T1000 (cell line): ENCODE measurements around the gene AP1M2.
"Not testable (repeated sequence)": the region's sequence is repeated elsewhere in the genome, so short reads cannot be mapped to it uniquely, and the experiment has no call there.

Source experiments
- DNase-seq: peaks from one replicate; lab custom pipeline; 2025; ENCODE audit warnings: mixed read lengths; lab: John Stamatoyannopoulos, UW

Gene AP1M2

DNA sequence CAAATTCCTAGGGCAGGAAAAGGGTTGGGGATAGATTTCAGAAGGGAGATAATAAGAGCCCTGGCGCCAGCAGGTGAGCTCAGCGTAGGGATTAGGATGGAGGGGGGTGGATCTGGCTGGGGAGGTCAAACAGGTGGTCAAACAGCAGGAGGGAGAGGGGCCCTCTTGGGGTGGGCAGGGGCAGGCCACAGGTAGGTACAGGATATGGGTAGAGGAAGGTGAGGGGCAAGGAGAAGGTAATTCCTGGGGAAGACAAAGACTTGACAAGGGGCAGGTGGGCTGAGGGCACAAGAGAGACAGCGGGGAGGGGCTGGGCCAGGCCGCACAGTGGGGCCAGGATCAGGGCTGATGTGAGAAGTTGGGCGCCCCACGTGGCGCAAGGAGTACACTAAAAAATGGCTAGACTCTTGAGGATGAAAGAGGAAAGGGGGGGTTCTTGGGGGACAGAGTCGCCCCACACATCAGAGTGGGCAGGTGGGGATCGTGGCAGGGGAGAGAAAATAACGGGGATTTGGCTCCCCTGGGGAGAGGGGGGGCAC, 22.0 kb downstream of the AP1M2 start:
- DNase-seq = no peak

DNA sequence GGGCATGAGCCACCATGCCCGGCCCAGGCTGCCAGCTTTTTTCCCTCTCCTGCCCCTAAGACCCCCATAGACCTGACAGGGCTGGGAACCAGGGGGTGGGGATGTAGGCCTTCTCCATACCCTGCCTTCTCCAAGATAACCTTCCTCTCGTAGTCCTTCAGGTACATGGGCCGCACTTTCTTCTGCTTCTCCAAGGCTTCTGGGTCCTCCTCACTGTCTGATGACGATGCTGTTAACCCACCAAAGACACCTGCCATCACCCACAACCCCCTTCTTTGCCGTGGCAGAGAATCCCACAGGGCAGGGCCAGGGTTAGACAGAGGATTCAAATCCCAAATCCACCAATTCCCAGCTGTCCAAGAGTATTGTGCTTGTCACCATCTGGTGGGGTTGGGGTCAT, 24.5 kb downstream of the AP1M2 start:
- no peak for DNase-seq

DNA sequence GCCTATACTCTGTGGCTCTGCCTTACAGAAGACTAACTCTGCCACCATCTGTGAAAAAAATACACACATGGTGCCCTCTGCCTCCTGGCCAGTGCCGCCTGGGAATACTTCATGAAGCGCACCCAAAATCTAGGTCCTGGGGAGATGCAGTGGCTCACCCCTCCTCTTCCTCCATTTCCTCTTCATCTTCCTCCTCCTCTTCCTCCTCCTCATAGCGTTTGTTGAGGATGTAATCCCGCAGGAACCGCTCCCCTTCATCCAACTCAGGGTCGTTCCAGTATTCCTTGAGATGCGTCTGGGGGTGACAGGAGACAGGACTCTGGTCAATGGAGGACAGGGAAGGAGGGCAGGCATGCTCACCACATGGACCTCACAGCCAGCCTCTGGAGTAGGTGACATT, 27.0 kb downstream of the AP1M2 start:
- no peak for DNase-seq

DNA sequence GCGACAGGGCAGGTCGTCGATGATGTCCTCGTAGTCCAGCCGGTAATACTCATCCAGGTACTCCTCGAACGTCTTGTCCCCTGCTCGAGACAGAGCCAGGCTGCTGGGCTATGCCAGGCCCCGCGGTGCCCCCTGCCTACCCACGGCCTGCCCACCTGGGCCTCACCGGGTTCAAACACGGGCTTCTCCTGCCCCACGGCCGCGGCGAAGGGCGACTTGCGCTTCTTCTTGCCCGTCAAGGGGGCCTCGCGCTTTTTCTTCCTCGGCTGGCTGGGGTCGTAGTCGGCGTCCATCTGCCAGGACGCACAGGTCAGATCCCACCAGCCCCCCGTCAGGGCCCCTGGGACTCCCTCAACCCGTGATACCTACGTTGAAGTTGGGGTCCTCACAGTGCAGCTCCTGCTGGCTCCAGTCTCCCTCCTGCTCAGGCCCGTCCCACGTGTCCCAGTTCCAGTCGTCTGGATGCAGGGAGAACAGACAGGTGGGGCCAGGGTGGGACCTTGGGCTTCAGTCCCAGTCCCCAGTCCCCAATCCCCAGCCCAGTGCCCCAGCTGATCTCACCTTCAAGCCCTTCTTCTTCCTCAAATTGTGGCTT, 29.4 kb downstream of the AP1M2 start:
- no peak for DNase-seq

DNA sequence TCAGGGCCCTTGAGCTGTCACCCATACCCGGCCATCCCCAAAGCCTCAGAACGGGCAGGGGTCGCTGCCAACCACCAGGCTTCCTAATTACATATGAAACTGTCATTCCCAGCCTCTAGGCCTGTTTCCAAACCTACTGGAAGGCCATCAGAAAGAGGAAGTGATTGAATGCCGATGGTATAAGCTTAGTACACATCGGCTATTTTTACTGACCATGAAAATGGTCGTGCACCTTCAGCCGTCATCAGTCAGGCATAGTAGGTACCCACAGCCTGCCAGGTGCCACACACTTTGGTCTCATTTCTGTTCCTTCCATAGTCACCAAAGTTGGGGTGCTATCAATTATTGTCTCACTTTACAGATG, 31.5 kb downstream of the AP1M2 start:
- DNase-seq = no peak

DNA sequence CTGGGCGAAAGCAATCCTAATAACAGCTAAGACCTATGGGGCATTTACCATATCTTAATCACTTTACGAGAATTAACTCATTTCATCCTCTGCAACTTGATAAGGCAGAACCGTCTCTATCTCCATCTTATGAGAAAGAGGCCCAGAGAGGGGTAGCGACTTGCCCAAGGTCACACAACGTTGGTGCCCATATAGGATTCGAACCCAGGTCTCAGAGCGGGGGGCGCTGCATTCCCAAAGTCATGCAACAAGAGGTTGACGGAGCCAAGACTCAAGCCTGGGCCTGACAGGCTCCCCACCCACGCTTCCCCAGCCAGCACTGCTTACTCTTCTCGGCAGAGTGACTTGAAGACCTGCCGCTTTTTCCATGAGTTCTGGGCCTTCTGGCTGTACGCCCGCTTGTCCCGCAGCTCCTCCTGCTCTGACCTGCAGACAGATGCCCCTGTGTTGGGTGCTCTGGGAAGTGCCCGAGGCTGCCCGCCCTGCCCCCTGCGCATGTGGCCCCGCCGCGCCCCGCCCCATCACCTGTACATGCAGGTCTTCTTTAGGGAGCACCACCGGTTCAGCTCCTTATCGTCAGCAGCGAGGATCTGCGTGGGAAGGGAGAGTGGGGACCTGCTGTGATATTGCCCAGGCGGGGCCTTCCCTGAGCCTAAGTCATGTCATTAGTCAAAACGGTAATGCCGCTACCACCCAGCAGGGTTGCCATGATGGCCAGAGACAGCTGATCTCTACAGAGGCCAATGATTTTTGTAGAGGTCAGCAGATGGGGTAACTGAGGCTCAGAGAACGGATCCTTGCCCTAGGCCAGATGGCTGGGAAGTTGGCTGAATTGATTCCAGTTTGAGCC, 32.1 kb downstream of the AP1M2 start:
- DNase-seq = no peak

DNA sequence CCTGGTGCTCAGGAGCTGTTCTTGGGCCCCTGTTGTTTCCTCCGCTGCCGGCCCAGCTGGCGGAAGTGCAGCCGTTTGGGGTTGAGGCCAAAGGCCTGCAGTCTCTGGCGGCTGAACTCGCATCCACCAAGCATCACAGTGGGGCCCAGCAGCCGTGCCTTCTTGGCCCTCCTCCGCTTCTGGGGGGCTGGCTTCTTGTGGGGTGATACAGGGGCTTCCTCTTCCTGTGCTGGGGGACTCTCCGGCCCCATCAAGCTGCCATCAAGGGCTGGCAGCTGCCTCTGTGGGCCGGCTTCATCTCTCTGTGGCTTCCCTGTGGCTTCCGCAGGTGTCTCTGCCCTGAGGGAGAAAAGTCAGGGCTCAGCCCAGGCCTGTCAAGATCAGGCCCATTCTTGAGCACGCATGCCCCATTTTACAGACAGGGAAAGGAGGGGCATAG, 33.1 kb downstream of the AP1M2 start:
- no peak for DNase-seq

DNA sequence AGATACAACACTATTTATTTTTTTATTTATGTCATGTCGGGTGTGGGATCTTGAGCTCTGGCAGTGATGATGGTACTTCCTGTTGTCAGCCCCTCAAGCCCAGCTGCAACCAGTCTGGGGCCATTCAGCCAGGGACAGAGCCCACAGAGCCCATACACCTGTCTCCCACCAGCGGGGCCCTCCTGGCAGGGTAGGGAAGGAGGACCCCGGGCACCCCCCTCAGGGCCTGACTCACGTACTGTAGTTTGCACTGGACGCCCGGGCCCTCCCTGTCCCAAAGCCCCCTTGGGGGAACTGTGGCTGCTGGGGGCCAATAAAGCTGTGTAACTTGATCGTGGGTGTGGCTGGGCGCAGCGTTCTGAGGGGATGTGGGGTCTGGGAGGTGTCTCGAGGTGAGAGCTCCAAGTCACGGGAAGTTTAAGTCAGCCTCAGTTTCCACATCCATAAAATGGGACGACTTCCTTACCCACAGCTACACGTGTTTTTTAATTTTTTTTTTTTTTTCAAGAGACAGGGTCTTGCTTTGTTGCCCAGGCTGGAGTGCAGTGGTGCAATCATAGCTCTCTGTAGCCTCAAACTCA, 33.9 kb downstream of the AP1M2 start:
- no peak for DNase-seq

DNA sequence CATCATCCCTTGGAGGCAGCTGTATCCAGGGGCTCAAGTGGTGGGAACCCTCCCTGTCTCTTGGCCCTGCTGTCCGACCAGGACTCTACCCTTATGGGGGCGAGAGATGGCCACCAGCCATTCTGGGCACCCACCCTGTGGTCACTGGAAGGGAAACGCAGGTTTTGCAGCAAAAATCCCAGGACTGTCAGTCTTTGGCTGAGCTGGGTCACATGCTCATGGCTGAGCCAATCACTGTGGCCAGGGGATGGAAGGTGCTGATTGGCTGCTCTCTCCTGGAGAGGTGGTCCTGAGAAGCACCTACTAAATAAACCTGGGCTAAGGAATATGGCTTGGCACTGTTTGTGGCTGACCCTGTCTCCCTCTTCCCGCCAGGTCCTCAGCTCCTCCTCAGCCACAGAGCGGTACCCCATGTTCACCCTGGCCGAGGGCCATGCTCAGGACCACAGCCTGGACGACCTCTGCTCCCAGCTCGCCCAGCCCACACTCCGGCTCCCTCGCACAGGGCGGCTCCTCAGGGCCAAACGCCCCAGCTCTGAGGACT, 34.5 kb downstream of the AP1M2 start:
- DNase-seq = no peak

DNA sequence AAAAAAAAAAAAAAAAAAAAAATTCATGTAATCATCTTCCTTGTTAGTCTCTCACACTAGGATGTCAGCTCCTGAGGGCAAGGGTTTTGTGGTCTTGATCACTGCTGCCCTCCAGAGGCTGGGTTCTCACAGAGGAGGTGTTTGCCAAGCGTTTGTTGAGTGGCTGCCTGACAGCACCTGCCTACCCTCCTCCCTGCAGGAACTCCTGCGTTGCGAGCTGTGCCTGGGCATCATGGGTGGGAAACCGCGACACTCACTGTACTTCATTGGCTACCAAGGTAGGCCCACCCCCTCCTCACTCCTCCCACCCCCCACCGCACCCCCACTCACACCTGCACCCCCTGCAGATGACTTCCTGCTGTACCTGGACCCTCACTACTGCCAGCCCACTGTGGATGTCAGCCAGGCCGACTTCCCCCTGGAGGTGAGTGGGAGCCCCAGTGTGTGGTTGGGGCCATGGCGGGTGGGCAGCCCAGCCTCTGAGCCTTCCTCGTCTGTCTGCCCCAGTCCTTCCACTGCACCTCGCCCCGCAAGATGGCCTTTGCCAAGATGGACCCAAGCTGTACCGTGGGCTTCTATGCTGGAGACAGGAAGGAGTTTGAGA, 35.3 kb downstream of the AP1M2 start:
- DNase-seq = no peak

DNA sequence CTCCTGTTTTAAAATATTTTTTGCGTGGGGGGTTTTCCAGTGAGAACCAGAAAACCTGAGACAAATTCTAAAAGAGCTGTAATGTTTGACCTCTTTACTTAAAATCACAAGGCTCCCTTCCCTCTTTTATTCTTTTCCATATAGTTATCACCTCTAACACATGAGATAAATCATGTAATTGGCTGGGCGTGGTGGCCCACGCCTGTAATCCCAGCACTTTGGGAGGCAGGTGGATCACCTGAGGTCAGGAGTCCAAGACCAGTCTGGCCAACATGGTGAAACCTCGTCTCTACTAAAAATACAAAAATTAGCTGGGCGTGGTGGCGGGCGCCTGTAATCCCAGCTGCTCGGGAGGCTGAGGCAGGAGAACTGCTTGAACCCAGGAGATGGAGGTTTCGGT, 36.1 kb downstream of the AP1M2 start:
- DNase-seq = not testable (repeated sequence)

DNA sequence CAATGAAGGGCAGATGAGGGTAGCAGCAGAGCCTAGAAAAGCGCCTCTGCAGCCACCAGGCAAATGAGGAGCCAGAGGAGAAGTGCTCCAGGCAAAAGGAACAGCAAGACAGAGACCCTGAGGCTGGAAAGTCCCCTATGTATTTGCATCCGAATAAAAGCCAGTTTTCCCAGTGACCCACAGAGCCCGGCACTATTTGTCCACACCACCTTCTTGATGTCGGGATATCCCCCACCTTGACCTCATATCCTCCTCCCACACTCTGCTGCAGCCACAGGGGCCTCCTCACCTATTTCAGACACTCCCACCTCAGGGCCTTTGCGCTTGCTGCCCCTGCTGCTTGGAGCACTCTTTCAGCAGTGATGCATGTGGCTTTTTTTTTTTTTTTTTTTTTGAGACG, 36.8 kb downstream of the AP1M2 start:
- no peak for DNase-seq

DNA sequence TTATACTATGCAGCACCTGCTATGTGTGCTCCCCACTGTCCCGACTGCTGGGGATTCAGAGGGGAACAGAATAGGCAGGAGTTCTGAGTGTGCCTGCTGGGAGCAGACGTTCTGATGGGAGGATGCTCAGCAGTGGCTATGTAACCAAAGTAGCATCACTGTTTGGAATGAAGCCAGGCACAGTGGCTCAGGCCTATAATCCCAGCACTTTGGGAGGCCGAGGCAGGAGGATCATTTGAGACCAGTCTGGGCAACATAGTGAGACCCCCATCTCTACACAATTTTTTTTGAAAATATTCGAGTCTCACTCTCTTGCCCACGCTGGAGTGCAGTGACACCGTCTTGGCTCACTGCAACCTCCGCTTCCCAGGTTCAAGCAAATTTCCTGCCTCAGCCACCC, 37.4 kb downstream of the AP1M2 start:
- no peak for DNase-seq

DNA sequence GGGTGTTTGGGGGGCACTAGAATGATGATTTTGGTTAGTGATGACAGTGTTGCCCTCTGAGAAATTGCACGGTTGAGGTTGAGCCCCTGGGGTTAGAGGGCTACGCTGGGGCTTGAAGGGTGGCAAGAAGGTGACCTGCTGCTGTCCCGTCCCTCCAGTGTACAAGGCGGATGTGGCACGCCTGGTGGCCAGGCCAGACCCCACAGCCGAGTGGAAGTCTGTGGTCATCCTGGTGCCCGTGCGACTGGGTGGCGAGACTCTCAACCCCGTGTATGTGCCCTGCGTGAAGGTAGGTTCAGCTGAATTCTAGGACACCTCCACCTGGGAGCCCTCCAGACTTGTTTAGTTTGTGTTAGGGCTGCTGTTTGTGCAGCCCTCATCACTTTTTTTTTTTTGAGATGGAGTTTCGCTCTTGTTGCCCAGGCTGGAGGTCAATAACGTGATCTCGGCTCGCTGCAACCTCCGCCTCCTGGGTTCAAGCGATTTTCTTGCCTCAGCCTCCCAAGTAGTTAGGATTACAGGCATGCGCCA, 38.3 kb downstream of the AP1M2 start:
- DNase-seq = no peak

DNA sequence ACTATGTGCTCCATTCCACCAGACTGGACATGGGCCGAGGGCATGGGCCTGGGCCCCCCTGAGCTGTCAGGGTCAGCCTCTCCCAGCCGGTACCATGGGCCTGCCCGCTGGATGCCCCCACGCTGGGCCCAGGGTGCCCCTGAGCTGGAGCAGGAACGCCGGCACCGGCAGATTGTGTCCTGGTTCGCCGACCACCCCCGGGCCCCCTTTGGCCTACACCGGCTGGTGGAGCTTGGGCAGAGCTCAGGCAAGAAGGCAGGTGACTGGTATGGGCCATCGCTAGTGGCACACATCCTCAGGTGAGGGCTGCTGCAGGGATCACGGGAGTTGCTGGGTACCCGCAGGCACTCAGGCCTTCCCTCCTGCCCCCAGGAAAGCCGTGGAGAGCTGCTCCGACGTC, 40.3 kb downstream of the AP1M2 start:
- no peak for DNase-seq

DNA sequence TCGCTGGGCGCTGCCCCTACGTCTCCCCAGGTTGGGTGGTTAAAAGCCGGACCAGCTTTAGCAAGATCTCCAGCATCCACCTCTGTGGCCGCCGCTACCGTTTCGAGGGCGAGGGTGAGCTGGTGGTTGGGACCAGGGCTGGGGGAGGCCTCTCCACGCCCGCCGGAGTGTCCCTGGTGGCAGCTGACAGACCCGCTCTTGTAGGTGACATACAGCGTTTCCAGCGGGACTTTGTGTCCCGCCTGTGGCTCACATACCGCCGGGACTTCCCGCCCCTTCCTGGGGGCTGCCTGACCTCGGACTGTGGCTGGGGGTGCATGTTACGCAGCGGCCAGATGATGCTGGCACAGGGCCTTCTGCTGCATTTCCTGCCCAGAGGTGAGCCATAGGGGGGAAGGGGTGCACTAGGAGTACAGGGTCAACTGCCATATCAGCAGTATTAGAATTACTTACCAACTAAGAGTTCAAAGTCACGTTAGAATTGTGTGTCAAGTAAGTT, 42.3 kb downstream of the AP1M2 start:
- DNase-seq = no peak

DNA sequence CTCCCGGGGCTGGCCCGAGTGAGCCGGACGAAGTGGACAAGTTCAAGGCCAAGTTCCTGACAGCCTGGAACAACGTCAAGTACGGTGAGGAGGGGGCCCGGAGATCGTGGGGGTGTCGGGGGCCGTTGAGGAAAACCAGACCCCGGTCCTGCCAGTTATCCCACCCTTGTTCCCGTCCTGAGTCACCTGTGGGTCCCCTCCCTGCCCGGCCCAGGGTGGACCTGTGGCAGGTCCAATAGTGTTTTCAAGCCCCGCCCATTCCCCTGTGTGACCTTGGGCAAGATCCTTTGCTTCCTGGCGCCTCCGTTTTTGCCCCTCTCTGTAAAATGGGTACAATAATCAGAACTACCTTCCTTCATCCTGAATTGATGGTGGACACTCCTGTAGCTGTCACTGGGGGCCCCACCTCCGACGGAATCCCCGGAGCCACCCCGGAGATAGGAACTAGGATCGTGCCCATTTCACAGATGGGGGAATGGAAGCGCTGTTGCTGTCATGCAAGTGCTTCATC, 42.8 kb downstream of the AP1M2 start:
- no peak for DNase-seq

DNA sequence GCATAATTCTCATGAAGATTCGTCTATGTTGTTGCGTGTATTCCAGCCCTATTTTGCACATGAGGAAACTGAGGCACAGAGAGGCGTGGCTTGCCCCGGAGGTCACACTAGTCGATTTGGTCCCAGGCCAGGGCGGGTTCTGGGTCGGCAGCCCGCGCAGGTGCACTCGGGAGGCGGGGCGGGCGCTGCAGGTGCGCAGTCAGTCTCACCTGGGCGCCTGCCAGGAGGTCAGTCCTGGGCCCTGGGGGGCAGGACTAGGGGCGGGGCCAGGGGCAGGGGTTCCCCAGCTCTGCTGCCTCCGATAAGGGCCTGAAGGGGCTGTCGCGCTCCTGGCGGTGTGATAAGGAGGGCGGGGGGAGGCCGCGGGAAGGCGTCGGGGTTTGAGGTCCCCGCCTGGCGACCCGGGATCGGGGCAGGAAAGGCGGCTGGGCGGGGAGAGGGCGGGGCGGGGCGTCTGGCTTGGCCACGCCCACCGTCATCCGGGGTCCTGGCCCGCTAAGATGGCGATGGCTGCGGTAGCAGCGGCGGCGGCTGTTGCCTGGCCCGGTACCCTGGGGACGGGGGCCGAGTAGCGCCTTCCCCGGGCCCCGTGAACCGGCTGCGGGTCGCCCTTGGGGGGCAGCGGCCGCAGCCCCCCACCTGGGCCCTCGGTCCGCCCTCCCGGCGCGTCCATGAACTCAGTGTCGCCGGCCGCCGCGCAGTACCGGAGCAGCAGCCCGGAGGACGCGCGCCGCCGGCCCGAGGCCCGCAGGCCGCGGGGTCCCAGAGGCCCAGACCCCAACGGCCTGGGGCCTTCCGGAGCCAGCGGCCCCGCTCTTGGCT, 43.5 kb downstream of the AP1M2 start, which contains the start of gene ATG4D:
Gene ATG4D, plus strand, starts transcription at position 485 of the 822 bp plus-strand sequence. Its CDS starts 187 bp downstream, at position 672.
- peak; percentile 65 for DNase-seq

DNA sequence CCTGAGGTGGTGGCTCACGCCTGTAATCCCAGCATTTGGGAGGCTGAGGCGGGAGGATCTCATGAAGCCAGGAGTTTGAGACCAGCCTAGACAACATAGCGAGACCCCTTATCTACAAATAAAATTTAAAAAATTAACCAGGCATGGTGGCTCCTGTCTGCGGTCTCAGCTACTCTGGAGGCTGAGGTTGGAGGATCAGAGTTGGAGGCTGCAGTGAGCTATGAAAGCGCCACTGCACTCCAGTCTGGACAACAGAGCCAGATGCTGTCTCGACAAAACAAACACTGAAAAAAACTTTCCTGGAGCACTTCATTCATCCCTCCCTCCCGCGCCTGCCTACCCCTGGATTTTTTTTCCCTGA, 44.1 kb downstream of the AP1M2 start:
- no peak for DNase-seq

DNA sequence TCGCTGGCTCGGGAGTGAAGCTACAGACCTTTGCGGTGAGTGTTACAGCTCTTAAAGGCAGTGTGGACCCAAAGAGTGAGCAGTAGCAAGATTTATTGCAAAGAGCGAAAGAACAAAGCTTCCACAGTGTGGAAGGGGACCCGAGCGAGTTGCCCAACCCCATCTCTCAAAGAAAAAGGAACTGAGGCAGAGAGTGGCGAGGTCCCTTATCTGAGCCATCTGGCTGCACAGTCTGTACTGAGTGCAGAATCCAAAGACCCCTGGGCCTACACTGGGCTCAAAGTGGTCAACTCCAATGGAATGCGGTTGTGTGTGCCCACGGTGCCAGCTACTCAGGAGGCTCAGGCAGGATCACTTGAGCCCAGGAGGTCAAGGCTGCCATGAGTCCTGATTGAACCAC, 48.1 kb downstream of the AP1M2 start:
- DNase-seq = not testable (repeated sequence)
